M059J (cell line): ENCODE results near the gene THBD. TPM values are rescaled to one million over a fixed set of nuclear protein-coding genes. Genes with fewer than 3 reads are reported as not detected.

ENCODE experiments used
- DNase-seq: peaks from one replicate; pipeline ENCODE4 v3.0.0-alpha.2; 2012; ENCODE audit warnings: low read depth
- total RNA-seq: library from RNA; depleted of rRNA; stranded (reverse); fragments of >200 nt; shearing (Covaris generic); gene quantifications from 2 replicates; pipeline ENCODE4 v1.2.3, GENCODE V29; 2014

Gene THBD
- total RNA-seq, 1 experiment from 2014 or later, result 45.2 TPM

GRCh38 chr20:23061734-23062561, 12.5 kb upstream of the THBD start:
- peak; percentile 93 for DNase-seq

DNA sequence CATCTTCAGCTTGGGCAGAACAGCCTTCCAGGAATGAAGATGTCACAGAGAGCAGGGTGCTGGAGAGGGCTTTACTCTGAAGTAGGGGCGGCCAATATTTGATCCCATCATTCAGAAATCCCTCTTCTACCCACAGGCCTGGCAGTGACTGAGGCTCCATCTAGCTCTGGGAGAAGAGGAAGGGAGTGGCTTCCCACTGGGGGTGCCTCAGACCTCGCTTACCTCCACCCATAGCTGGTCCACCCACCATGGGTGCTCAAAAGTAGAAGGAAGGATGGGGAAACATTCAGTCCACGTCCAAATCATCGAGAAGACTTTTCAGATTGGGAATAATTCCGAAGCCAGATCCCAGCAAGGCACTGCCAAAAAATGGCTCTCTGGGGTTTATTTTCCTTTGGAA, 11.8 kb upstream of the THBD start:
- DNase-seq, result no peak

GRCh38 chr20:23060629-23061028, 11.2 kb upstream of the THBD start:
- DNase-seq, result peak; percentile 93

DNA sequence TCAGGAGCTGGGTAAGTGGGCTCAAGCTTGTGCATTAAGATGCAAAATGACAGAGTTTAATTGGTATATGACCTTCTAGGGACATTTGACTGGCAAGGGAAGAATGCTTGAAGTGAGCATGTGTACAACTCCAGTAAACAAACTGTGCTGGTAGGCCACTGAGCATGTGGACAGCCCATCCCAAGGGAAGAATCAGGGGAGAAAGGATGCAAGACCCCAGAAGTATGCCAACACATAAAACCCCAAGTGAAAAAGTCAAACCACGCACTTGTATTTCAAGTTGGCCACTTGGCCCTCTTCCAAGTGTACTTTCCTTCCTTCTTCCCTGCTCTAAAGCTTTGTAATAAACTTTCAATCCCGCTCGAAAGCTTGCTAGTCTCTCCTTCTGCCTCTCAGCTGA, 10.4 kb upstream of the THBD start:
- DNase-seq, result peak; percentile 42

DNA sequence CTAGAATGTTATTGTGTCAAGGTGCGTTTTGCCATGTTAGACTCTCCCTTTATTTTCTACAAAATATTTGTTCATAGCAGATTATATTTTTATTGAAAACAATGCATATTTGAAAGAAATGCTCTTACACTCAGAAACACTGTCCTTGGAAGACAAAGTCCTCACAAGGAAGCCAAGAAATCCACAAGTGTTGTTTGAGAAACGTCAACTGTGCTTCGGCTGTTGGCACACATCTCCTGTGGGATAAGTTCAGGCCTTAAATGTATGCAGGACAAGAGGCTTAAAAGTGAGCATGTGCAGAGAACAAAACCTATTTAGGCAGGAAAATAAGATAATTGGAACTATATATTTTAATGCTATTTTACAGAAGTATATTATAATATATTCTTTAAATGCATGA, 9.5 kb upstream of the THBD start:
- DNase-seq, result no peak

- no peak for DNase-seq
Observed at GRCh38 chr20:23058240-23058639, 8.8 kb upstream of the THBD start.

GRCh38 chr20:23052904-23053303, 3.4 kb upstream of the THBD start:
- DNase-seq, result no peak

GRCh38 chr20:23050847-23051627, 1.6 kb upstream of the THBD start:
- peak; percentile 92 for DNase-seq

GRCh38 chr20:23050076-23050838, 785 bp upstream of the THBD start:
- peak; percentile 79 for DNase-seq

DNA sequence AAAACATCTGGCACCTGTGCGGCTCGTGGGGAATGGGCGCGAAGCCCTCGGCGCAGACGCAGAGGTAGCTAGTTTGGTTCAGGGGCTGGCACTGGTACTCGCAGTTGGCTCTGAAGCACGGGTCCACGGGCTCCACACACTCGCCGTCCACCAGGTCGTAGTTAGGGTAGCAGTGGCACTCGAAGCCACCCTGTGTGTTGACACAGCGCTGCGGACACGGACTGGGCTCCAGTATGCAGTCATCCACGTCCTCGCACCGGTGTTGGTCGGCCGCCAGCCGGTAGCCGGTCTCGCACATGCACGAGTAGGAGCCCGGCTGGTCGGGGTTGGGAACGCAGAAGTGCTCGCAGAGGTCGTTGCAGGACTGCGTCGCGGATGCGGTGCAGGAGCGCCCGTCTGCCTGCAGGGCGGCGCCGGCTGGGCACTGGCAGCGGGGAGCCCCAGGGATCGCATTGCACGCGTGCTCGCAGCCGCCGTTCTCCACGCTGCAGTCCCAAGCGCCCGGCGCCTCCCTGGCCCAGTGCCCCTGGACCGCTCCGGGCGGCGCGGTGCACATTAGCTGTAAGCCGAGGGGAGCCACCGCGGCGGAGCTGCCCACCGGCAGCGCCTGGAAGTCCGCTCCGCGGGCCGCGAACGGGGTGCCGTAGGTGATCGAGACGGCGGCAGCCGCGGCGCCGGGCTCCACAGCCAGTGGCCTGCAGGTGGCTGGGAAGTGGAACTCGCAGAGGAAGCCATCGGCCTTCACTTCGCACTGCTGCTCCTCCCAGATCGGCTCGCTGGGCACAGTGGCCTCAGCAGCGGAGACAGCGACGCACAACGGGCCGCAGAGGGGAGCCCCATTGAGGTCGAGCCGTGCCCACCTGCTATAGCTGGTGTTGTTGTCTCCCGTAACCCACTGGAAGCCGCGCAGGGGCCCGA, 930 bp downstream of the THBD start:
- peak; percentile 54 for DNase-seq

DNA sequence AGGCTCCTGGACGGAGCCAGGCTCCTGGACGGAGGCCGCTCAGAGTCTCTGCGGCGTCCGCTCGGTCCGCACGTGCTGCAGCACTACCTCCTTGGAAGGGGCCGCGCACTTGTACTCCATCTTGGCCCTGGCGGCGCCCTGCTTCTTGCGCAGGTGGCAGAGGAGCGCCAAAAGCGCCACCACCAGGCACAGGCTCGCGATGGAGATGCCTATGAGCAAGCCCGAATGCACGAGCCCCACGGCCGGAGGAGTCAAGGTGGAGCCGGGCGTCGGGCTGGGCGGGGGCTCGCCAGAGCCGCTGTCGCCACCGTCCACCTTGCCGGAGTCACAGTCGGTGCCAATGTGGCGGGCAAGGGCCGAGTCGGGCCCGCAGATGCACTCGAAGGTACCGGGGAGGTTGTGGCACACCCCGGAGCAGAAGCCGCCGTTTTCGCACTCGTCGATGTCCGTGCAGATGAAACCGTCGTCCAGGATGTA, 1.7 kb downstream of the THBD start:
- DNase-seq, result no peak

DNA sequence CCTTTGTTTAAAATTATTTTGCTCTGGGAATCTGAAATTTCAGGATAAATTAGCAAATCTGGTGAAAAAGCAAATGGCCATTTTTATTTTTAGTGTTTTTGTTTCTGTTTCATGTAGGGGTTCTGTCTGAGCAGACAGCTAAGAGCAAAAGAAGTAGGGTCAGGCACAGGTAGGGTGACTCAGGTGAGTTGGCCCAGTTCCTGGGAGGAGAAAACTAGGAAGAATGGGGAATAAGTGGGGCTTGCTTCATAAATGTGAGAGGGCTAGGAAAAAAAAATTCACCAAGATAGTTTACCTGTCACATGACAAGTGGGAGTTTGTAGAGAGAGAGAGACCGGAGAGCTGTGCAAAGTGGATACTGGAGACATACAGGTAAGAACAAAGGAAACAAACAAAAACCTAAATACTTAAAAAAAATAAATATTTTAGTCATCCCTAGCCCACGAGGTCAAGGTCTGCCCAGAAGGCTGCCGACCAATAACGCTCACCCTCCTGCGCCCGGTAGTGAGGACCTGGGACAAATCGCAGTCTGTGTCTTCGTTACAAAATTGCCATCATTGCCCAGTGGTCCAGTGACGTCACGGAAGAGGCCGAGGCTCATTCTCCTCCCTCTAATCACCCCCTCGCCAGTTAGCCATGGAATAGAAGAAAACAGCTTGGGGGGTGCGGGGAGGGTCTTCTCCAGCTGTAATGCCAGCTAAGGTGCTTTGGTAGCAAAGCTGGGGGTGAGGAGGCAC, 2.3 kb downstream of the THBD start:
- no peak for DNase-seq

DNA sequence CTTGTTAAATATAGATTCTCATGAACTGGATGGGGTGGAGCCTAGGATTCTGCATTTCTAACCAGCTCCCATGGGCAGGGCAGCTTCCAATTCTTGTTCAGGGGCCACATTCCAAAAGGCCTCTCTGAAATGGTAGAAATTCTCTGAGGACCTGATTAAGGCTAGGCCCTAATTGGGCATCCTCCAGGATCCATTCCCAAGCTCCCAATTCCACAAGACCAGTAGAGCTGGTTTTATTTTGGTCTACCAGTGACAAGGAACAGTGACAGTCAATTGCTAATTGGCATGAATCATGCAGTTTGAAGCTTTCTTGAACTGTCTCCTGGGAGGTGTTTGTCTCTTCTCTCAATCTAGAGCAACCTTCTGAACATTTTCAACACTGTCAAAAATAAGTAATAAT, 3.0 kb downstream of the THBD start:
- DNase-seq, result no peak

DNA sequence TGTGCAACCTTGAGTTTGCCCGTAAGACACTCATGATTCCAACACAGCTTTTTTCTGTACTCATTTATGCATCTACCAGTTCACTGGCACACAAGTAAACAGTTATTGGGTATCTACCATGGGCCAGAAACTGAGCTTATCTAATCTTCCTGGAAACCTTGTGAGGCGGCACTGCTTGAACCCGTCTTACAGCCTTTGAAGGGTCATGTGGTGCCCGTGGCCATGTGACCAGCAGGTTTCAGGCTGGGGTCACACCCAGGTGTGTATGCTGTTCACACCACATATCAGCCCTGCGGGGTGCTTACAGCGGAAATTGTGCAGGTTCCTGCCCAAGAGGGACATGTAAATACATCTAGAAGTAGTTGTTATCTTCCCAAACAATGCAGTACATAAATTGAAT, 6.1 kb downstream of the THBD start:
- DNase-seq, result no peak

GRCh38 chr20:23042270-23042669, 7.2 kb downstream of the THBD start:
- DNase-seq, result no peak

- DNase-seq, result peak; percentile 43
Observed at GRCh38 chr20:23039885-23040508, 9.5 kb downstream of the THBD start.

- no peak for DNase-seq
Observed at GRCh38 chr20:23039136-23039875, 10.2 kb downstream of the THBD start.

- peak; percentile 40 for DNase-seq
Observed at GRCh38 chr20:23037017-23037481, 12.4 kb downstream of the THBD start.

GRCh38 chr20:23036371-23036770, 13.1 kb downstream of the THBD start:
- DNase-seq, result no peak
